ENCODE measurements around the gene PIP4K2A. TPM values are rescaled to one million over a fixed set of nuclear protein-coding genes. Genes with fewer than 3 reads are reported as not detected.

The PIP4K2A gene
- total and polyA plus RNA-seq, 2 of the 8 experiments (the other 6 are each of a cell fraction or from before 2014, with no cell fraction given): 19.0 to 60.9 TPM

- H3K4me2 ChIP-seq (ENCODE audit: insufficient read depth in 1 of 2, low read depth in 2 of 2, low read length in 2 of 2): no peak overlapping the region
- H3K23me2 ChIP-seq (ENCODE audit: low read depth, low read length): no peaks in the 10 kb centered on the region
- POLR2A ChIA-PET (ENCODE audit: partially characterized antibody): no interaction called here
- H3K14ac ChIP-seq (ENCODE audit: insufficient read length): no peak overlapping the region
- DNase-seq (ENCODE audit: low read depth in 1 of 2, low spot score in 2 of 2) (no peak), FAIRE-seq (no peak)
- no peaks in the 10 kb centered on the region for H3K27me3 ChIP-seq (replicated peaks in 1 of 4; ENCODE audit: control insufficient read depth in 3 of 4, extremely low read depth in 1 of 4, insufficient read depth in 3 of 4, low read length in 3 of 4)
- H3K18ac ChIP-seq (ENCODE audit: extremely low read depth, low read length): peak overlapping the region; percentile 5; the same call in 1 of the 2 replicates
- no peak overlapping the region for H3K4me3 ChIP-seq (ENCODE audit: extremely low read depth in 1 of 4, insufficient read depth in 2 of 4, low read depth in 3 of 4, low read length in 4 of 4)
- H3K23ac ChIP-seq (ENCODE audit: insufficient read length): no peak overlapping the region
- peaks cover 0 to 3% of the 10 kb centered on the region in 2 experiments for H4K20me1 ChIP-seq (replicated peaks in 1 of 2; ENCODE audit: control insufficient read depth in 1 of 2, insufficient read depth in 2 of 2, low read length in 2 of 2)
- H3K79me1 ChIP-seq (ENCODE audit: low read depth, low read length): peaks cover 19% of the 10 kb centered on the region
- H2BK120ac ChIP-seq (replicated peaks; ENCODE audit: low read depth, low read length): no peak overlapping the region
- peaks cover 0 to 97% of the 10 kb centered on the region in 2 experiments; a peak in 3 of 4 replicates for H3K79me2 ChIP-seq (ENCODE audit: control insufficient read depth in 1 of 2, insufficient read depth in 2 of 2, low read length in 2 of 2)
- peaks cover 7 to 17% (median 10%) of the 10 kb centered on the region in 4 experiments for H3K4me1 ChIP-seq (replicated peaks in 1 of 4; ENCODE audit: control insufficient read depth in 3 of 4, insufficient read depth in 4 of 4, low read length in 3 of 4)
- no peak for TF ChIP-seq KDM5A (IDR thresholded peaks at IDR 0.05; ENCODE audit: low read length)
- no peak for TF ChIP-seq HDAC2 (IDR thresholded peaks at IDR 0.05; ENCODE audit: borderline replicate concordance in 1 of 2, low read depth in 2 of 2, low read length in 2 of 2)
- TF ChIP-seq JUND (IDR thresholded peaks at IDR 0.05; ENCODE audit: low read length): peak; percentile 87
- H2BK20ac ChIP-seq (ENCODE audit: low read length): no peak overlapping the region
- no peak overlapping the region for H2AFZ ChIP-seq (ENCODE audit: low read length)
- H4K91ac ChIP-seq (replicated peaks; ENCODE audit: insufficient read length, low read length): no peak overlapping the region
- H4K5ac ChIP-seq (ENCODE audit: insufficient read length, low read depth, low read length): no peak overlapping the region
- no peak overlapping the region for H3K4ac ChIP-seq (replicated peaks; ENCODE audit: insufficient read length, low read depth, low read length)
- CTCF ChIA-PET (ENCODE audit: partially characterized antibody): interaction anchor here (0.6 to 1.4 kb wide), 4 partner anchors 12 to 358 kb away, joined by 3 to 6 read pairs (median 4); no protein-coding TSS in a partner anchor
- no peak overlapping the region for H3K9ac ChIP-seq (replicated peaks in 1 of 4; ENCODE audit: extremely low read depth in 1 of 4, low read depth in 3 of 4, low read length in 3 of 4)
- no peak overlapping the region for H4K8ac ChIP-seq (ENCODE audit: extremely low read depth, insufficient read depth, low read length)
- no peak overlapping the region for H2BK12ac ChIP-seq (ENCODE audit: low read depth, low read length)
- no peaks in the 10 kb centered on the region for H3K36me3 ChIP-seq (ENCODE audit: control insufficient read depth in 2 of 4, insufficient read depth in 4 of 4, low read length in 3 of 4)
- H2BK5ac ChIP-seq (ENCODE audit: low read depth, low read length): no peak overlapping the region
- H2AK5ac ChIP-seq (ENCODE audit: low read depth, low read length): 0 out of 2 replicates have a peak overlapping the region, but pooled peaks have one; percentile 34
- H3K27ac ChIP-seq (ENCODE audit: low read depth, low read length): no peak overlapping the region
- H2BK15ac ChIP-seq (ENCODE audit: low read length): no peak overlapping the region
- no peak overlapping the region for H3K56ac ChIP-seq (replicated peaks; ENCODE audit: insufficient read length, low read depth, low read length)
- 87% methylated on average over 7 of the region's 7 CpGs; no CpG with 5 or more reads in 1 of the 2 experiments for WGBS, 2 experiments (ENCODE audit: extremely low coverage in 1 of 2, insufficient coverage in 1 of 2, insufficient read length in 1 of 2, insufficient replicate concordance in 2 of 2, low coverage in 1 of 2, low lambda C conversion rate in 2 of 2, missing lambda C conversion rate in 1 of 2)
- H3K9me3 ChIP-seq (ENCODE audit: insufficient read depth in 2 of 2, low read depth in 1 of 2, low read length in 1 of 2): no peaks in the 10 kb centered on the region
These were observed 83.9 kb downstream of the PIP4K2A start for GRCh38 chr10:22630234-22631174.

All from H1 (cell line).